GM12872 (cell line): ENCODE measurements around the gene SYNC.

Experiments used
- TF ChIP-seq, protein P1 (sequence below): IDR thresholded peaks from 3 replicates; pipeline ENCODE4 v1.5.1; 2011; ENCODE audit warnings: low read depth, mild to moderate bottlenecking, low read length, moderate library complexity; ENCODE audit not compliant: insufficient read depth

Gene SYNC

DNA sequence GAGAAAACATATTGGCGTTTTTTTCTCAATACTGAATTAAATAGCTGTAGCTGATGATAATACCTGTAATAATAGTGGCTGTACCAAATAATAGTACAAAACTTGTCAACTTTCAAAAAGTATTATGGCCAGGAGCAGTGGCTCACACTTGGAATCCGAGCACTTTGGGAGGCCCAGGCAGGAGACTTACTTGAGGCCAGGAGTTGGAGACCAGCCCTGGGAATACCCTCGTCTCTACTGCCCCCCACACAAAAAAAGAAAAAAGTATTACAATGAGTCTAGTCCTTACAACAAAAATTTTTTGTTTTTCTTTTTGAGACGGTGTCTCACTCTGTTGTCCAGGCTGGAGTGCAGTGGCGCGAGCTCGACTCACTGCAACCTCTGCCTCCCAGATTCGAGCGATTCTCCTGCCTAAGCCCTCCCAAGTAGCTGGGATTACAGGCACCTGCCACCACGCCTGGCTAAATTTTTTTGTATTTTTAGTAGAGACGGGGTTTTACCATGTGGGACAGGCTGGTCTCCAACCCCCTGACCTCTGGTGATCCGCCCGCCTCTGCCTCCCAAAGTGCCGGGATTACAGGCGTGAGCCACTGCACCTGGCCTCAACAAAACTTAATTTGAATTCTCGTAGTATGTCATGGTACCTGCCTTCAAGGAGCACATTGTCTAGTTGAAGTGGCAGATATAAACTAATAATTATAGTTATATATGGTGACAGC is 50.2 kb downstream of the SYNC start:
- TF ChIP-seq, protein P1, sequence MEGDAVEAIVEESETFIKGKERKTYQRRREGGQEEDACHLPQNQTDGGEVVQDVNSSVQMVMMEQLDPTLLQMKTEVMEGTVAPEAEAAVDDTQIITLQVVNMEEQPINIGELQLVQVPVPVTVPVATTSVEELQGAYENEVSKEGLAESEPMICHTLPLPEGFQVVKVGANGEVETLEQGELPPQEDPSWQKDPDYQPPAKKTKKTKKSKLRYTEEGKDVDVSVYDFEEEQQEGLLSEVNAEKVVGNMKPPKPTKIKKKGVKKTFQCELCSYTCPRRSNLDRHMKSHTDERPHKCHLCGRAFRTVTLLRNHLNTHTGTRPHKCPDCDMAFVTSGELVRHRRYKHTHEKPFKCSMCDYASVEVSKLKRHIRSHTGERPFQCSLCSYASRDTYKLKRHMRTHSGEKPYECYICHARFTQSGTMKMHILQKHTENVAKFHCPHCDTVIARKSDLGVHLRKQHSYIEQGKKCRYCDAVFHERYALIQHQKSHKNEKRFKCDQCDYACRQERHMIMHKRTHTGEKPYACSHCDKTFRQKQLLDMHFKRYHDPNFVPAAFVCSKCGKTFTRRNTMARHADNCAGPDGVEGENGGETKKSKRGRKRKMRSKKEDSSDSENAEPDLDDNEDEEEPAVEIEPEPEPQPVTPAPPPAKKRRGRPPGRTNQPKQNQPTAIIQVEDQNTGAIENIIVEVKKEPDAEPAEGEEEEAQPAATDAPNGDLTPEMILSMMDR: no peak

DNA sequence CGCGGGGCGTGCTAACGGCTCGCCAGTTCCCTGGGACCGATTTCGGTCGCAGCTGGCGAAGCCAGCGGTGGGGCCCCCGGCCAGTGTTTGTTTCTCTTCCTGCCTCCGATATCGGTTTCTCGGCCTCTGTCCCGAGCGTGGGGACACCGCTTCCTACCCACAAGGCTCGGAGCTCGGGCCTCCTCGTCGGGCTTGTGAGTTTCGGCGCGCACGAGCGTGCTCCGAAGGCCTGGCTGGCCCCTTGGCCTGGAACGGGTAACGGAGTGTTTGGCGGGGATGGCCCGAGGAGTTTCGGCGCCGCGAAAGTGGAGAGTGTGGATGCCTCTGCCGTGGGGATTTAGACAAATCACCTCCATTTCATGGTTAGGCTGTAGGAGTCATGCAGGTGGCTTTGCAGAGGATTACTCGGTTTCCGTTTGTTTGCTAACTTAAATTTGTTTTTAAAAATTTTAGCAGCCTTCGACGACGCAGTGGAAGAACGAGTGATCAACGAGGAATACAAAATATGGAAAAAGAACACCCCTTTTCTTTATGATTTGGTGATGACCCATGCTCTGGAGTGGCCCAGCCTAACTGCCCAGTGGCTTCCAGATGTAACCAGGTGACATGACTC is 51.0 kb downstream of the SYNC start:
- TF ChIP-seq, protein P1: no peak

DNA sequence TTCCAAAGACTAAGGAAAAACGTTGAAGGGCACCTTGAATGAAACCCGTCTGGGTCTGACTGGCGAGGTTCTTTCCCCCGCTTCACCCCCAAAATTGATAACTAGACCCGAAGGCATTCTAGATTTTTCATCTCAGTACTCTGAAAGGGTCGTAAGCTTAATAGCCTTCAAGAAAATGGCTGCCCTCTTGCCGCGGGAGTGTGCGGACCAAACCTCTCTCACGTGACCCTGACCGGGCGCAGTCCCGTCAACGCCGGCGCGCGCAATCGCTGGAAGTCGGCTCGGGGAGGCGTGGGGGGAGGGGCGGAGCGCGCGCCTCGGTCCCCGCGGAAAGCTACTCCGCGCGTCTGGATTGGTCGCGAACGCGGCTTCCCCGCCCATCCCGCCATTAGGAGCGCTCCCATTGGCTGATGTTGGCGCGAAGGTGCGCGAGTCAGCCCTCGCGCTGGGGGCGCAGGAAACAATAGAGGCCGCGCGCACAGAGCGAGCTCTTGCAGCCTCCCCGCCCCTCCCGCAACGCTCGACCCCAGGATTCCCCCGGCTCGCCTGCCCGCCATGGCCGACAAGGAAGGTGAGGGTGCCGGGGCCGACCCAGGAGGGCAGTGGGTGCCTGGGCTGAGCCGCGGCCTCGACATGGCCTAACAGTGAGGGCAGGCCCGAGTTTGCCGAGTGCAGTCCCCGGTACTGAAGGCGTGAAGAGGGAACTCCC is 51.7 kb downstream of the SYNC start, which contains the start of gene RBBP4:
Gene RBBP4, plus strand, starts transcription at position 457 of the 709 bp plus-strand sequence. Its CDS starts 99 bp downstream, at position 556.
- TF ChIP-seq, protein P1: no peak

DNA sequence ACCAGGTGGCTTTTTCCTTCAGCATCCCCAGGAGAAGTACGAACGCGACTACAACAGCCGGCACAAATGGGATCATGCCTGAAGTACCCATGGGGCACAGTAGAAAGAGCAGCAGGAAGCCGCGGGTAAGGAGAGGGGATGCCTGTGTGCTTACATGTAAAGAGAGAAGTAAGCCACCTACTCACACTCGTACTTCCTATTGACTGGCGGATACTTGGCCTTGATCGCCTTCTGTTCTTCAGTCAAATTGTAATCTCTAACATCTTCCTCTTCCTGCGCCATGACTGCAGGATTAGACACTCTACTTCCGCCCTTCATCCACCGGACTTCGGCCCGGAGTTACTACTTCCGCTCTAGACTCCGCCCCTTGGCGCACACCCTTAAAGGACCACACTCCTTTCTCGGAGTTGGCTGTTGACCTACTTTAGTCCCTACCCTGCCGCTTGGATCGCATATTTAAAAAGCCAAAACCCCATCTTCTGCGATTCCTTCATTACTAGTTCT is 52.3 kb downstream of the SYNC start, which contains the start of gene ZBTB8OS:
Gene ZBTB8OS, minus strand, starts transcription at position 303 of the 504 bp plus-strand sequence. Its CDS starts 21 bp downstream, at position 282.
- TF ChIP-seq, protein P1: no peak

DNA sequence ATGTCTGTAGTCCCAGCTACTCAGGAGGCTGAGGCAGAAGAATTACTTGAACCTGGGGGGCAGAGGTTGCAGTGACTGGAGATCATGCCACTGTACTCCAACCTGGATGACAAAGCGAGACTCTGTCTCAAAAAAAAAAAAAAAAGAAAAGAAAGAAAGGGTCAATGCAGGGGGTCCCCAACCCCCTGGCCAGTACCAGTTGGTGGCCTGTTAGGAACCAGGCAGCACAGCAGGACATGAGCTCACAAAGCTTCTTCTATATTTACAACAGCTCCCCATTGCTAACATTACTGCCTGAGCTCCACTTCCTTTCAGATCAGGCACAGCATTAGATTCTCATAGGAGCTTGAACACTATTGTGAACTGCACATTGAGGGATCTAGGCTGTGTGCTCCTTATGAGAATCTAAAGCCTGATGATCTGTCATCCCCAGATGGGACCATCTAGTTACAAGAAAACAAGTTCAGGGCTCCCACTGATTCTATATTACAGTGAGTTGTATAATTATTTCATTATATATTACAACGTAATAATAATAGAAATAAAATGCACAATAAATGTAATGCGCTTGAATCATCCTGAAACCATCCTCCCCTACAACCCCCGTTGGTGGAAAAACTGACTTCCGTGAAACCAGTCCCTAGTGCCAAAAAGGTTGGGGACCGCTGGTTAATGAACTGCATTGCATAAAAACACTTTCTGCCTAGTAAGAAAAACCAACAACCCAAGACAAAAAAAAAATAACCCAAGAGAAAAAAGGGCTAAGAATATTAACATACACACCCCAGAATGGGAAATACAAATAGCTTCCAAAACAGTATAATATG is 55.0 kb downstream of the SYNC start:
- TF ChIP-seq, protein P1: no peak

DNA sequence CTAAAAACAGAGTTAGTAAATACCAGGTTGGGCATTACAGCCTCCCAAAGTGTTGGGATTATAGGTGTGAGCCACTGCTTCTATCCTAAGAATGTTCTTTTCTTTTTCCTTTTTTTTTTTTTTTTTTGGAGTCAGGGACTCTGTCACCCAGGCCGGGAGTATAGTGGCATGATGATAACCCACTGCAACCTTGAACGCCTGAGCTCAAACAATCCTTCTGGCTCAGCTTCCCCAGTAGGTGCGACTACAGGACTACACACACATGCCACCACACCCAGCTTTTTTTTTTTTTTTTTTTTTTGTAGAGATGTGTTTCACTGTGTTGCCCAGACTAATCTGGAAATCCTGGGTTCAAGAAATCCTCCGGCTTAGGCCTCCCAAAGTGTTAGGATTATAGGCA is 58.1 kb downstream of the SYNC start:
- TF ChIP-seq, protein P1: no peak
